T1000 (cell line): ENCODE results near the gene SEMA7A.
"Not testable (repeated sequence)": the region's sequence is repeated elsewhere in the genome, so short reads cannot be mapped to it uniquely, and the experiment has no call there.

Experiments
- DNase-seq: peaks from one replicate; lab custom pipeline; 2025; ENCODE audit warnings: mixed read lengths; lab: John Stamatoyannopoulos, UW

SEMA7A gene

GRCh38 chr15:74433592-74434262 lies at the start of gene SEMA7A:
TSS of gene SEMA7A (minus strand) at chr15:74433958. CDS start at chr15:74433918, 40 bp downstream.
- peak; percentile 78 for DNase-seq

- no peak for DNase-seq
Observed at GRCh38 chr15:74482661-74483060, 48.9 kb upstream of the SEMA7A start.

- DNase-seq = not testable (repeated sequence)
Observed at GRCh38 chr15:74480364-74480763, 46.6 kb upstream of the SEMA7A start.

- not testable (repeated sequence) for DNase-seq
Observed at GRCh38 chr15:74471621-74472020, 37.9 kb upstream of the SEMA7A start.

GRCh38 chr15:74470631-74471395 lies 37.1 kb upstream of the SEMA7A start:
- no peak for DNase-seq

- no peak for DNase-seq
Observed at GRCh38 chr15:74468341-74469032, 34.7 kb upstream of the SEMA7A start.

- no peak for DNase-seq
Observed at GRCh38 chr15:74466570-74466969, 32.8 kb upstream of the SEMA7A start.

GRCh38 chr15:74464897-74465296 lies 31.1 kb upstream of the SEMA7A start:
- no peak for DNase-seq

GRCh38 chr15:74464216-74464615 lies 30.5 kb upstream of the SEMA7A start:
- no peak for DNase-seq

GRCh38 chr15:74463634-74464033 lies 29.9 kb upstream of the SEMA7A start:
- no peak for DNase-seq

GRCh38 chr15:74461847-74462511 lies 28.2 kb upstream of the SEMA7A start:
- DNase-seq = no peak

- peak; percentile 93 for DNase-seq
Observed at GRCh38 chr15:74460871-74461846, 27.4 kb upstream of the SEMA7A start, which contains the start of gene UBL7. TSS of gene UBL7 (minus strand) at chr15:74461160. CDS start at chr15:74458867, 2,293 bp downstream.

GRCh38 chr15:74460298-74460697 lies 26.5 kb upstream of the SEMA7A start:
- DNase-seq = no peak

GRCh38 chr15:74459798-74460197 lies 26.0 kb upstream of the SEMA7A start:
- DNase-seq = not testable (repeated sequence)

- no peak for DNase-seq
Observed at GRCh38 chr15:74458473-74458872, 24.7 kb upstream of the SEMA7A start.

- DNase-seq = not testable (repeated sequence)
Observed at GRCh38 chr15:74457036-74457435, 23.3 kb upstream of the SEMA7A start.

GRCh38 chr15:74454764-74455500 lies 21.2 kb upstream of the SEMA7A start:
- no peak for DNase-seq

GRCh38 chr15:74453925-74454763 lies 20.4 kb upstream of the SEMA7A start:
- no peak for DNase-seq
